ENCODE measurements around the gene DNAJC11.

The DNAJC11 gene

GRCh38 chr1:6592865-6593593, 108.6 kb downstream of the DNAJC11 start:
- no peak overlapping the region for H3K4me3 ChIP-seq (ENCODE audit: low read depth, low read length)
- no peak for TF ChIP-seq CTCF (conservative IDR thresholded peaks at IDR 0.05; ENCODE audit: low read depth, low read length)
- no peak for DNase-seq (ENCODE audit: low read depth)

- no peak for DNase-seq (ENCODE audit: low read depth)
- H3K4me3 ChIP-seq (ENCODE audit: low read depth, low read length): no peak overlapping the region
- TF ChIP-seq CTCF (conservative IDR thresholded peaks at IDR 0.05; ENCODE audit: low read depth, low read length): no peak
Observed at GRCh38 chr1:6592441-6592840, 109.2 kb downstream of the DNAJC11 start.

GRCh38 chr1:6591644-6592043, 110.0 kb downstream of the DNAJC11 start:
- no peak for DNase-seq (ENCODE audit: low read depth)
- no peak overlapping the region for H3K4me3 ChIP-seq (ENCODE audit: low read depth, low read length)
- no peak for TF ChIP-seq CTCF (conservative IDR thresholded peaks at IDR 0.05; ENCODE audit: low read depth, low read length)

GRCh38 chr1:6591222-6591621, 110.4 kb downstream of the DNAJC11 start:
- no peak for DNase-seq (ENCODE audit: low read depth)
- no peak for TF ChIP-seq CTCF (conservative IDR thresholded peaks at IDR 0.05; ENCODE audit: low read depth, low read length)
- no peak overlapping the region for H3K4me3 ChIP-seq (ENCODE audit: low read depth, low read length)

- DNase-seq (ENCODE audit: low read depth): no peak
- H3K4me3 ChIP-seq (ENCODE audit: low read depth, low read length): no peak overlapping the region
- no peak for TF ChIP-seq CTCF (conservative IDR thresholded peaks at IDR 0.05; ENCODE audit: low read depth, low read length)
Observed at GRCh38 chr1:6590046-6590445, 111.6 kb downstream of the DNAJC11 start.

GRCh38 chr1:6588893-6589520, 112.6 kb downstream of the DNAJC11 start:
- TF ChIP-seq CTCF (conservative IDR thresholded peaks at IDR 0.05; ENCODE audit: low read depth, low read length): no peak
- DNase-seq (ENCODE audit: low read depth): no peak
- H3K4me3 ChIP-seq (ENCODE audit: low read depth, low read length): no peak overlapping the region
